ENCODE data around the gene SQSTM1. TPM values are rescaled to one million over a fixed set of nuclear protein-coding genes. Genes with fewer than 3 reads are reported as not detected.

Gene SQSTM1
- polyA plus RNA-seq (2011; rRNA removed) (362 and 415 TPM in 2 replicates), polyA plus RNA-seq (2017; fragmentation: RNase III; extraction: RNeasy Plus Mini Kit Qiagen cat#74134 plus additional on column Dnase treatment) (529 to 625 TPM (median 606 TPM) in 3 replicates), polyA minus RNA-seq (2011; rRNA and poly(A)+ RNA removed) (233 and 259 TPM in 2 replicates)
- polyA plus RNA-seq (2012; cell fraction: cytosol; rRNA removed) = 377 and 435 TPM in 2 replicates
- polyA plus RNA-seq (2012; cell fraction: nucleus; rRNA removed) = 848 and 893 TPM in 2 replicates

GRCh38 chr5:179820483-179821297 is at the start of gene SQSTM1:
Gene SQSTM1 (plus strand): TSS chr5:179820905. CDS start chr5:179820937, 32 bp downstream.
- ATAC-seq = peak; percentile 15 to 40
- POLR2A ChIA-PET = interaction anchor here (0.7 to 2.3 kb wide), 14 partner anchors 9 to 270 kb away, joined by 3 to 20 read pairs (median 6); partner anchors contain the start of genes HNRNPH1, LTC4S, MRNIP and RNF130
- peak within 1 kb of the TSS; percentile 81 for H3K4me3 ChIP-seq
- H3K4me1 ChIP-seq = peaks cover 62% of the 10 kb centered on the region
- peak within 1 kb of the TSS; percentile 96 for H3K4me2 ChIP-seq
- WGBS (ENCODE audit: missing lambda C conversion rate) = 6% methylated on average over 23 of the region's 81 CpGs
- no peak for FAIRE-seq
- no peaks in the 10 kb centered on the region for H3K9me3 ChIP-seq
- peak within 1 kb of the TSS; percentile 95 to 98 for H3K27ac ChIP-seq
- CTCF ChIA-PET = interaction anchor here (0.6 to 4.8 kb wide), 5 partner anchors 17 to 123 kb away, joined by 3 to 27 read pairs (median 4); no protein-coding TSS in a partner anchor
- DNase-seq (ENCODE audit: low read depth in 1 of 2, low spot score in 1 of 2) = peak in 1 of 2 experiments; percentile 87
- TF ChIP-seq BCL3 (IDR thresholded peaks at IDR 0.05) (peak; percentile 99), KDM1A (IDR thresholded peaks at IDR 0.05; ENCODE audit: low read depth) (no peak), RFX5 (IDR thresholded peaks at IDR 0.05) (no peak), BHLHE40 (IDR thresholded peaks at IDR 0.05; ENCODE audit: low read depth, low read length) (no peak), HEYL (CRISPR knock-in tag; IDR thresholded peaks at IDR 0.05) (no peak; the same call in 1 of the 2 replicates), ZC3H11A (IDR thresholded peaks at IDR 0.05) (no peak), RARB (CRISPR knock-in tag; IDR thresholded peaks at IDR 0.05) (no peak; the same call in 1 of the 2 replicates), RAD21 (conservative IDR thresholded peaks at IDR 0.05 in 1 of 2, IDR thresholded peaks at IDR 0.05 in 1 of 2) (no peak), RNF2 (IDR thresholded peaks at IDR 0.05; ENCODE audit: borderline replicate concordance, low read depth) (no peak), FOSL2 (IDR thresholded peaks at IDR 0.05) (no peak), FOSL2 (CRISPR knock-in tag; IDR thresholded peaks at IDR 0.05) (peak; percentile 62), NPAS2 (CRISPR knock-in tag; IDR thresholded peaks at IDR 0.05; ENCODE audit: borderline replicate concordance) (0 out of 2 replicates have a peak, but pooled peaks have one; percentile 2), EHMT2 (IDR thresholded peaks at IDR 0.05; ENCODE audit: low read depth) (no peak), ZSCAN20 (CRISPR knock-in tag; IDR thresholded peaks at IDR 0.05) (no peak; the same call in none of the 2 replicates), MAZ (IDR thresholded peaks at IDR 0.05; ENCODE audit: borderline replicate concordance, low read depth, low read length) (no peak), MAX (IDR thresholded peaks at IDR 0.05) (peak; percentile 47), CHD4 (IDR thresholded peaks at IDR 0.05; ENCODE audit: borderline replicate concordance) (no peak), HOXA7 (CRISPR knock-in tag; IDR thresholded peaks at IDR 0.05) (no peak), EP300 (IDR thresholded peaks at IDR 0.05) (peak in 1 of 2 experiments; percentile 59; a peak in 1 of 5 replicates), GATA3 (IDR thresholded peaks at IDR 0.05; ENCODE audit: borderline replicate concordance) (peak; percentile 70), SREBF2 (IDR thresholded peaks at IDR 0.05) (no peak), HES2 (IDR thresholded peaks at IDR 0.05) (no peak), TFCP2L1 (CRISPR knock-in tag; IDR thresholded peaks at IDR 0.05) (no peak; the same call in 1 of the 2 replicates), HOXB5 (CRISPR knock-in tag; IDR thresholded peaks at IDR 0.05) (no peak; the same call in 1 of the 2 replicates), MAFK (IDR thresholded peaks at IDR 0.05; ENCODE audit: partially characterized antibody) (peak; percentile 100), CHD2 (IDR thresholded peaks at IDR 0.05; ENCODE audit: low read length, partially characterized antibody) (peak; percentile 34), NR3C1 (IDR thresholded peaks at IDR 0.05) (no peak), E2F6 (IDR thresholded peaks at IDR 0.05; ENCODE audit: borderline replicate concordance, low read depth) (no peak), ZFP36 (IDR thresholded peaks at IDR 0.05; ENCODE audit: borderline replicate concordance, partially characterized antibody) (no peak), JUN (IDR thresholded peaks at IDR 0.05) (peak; percentile 99), CBX2 (IDR thresholded peaks at IDR 0.05; ENCODE audit: borderline replicate concordance, low read depth) (no peak), POLR2A (IDR thresholded peaks at IDR 0.05; ENCODE audit: low read length) (peak; percentile 100), JUNB (IDR thresholded peaks at IDR 0.05) (no peak), FOSB (CRISPR knock-in tag; IDR thresholded peaks at IDR 0.05) (no peak), HMGXB4 (CRISPR knock-in tag; IDR thresholded peaks at IDR 0.05; ENCODE audit: borderline replicate concordance) (0 out of 2 replicates have a peak, but pooled peaks have one; percentile 11), RCOR1 (IDR thresholded peaks at IDR 0.05; ENCODE audit: low read depth, low read length) (no peak)
